GM19324 (cell line): ENCODE measurements around the gene UNC80.

ENCODE experiments used
- ATAC-seq: cut with Tn5 transposase; IDR thresholded peaks from one replicate; pipeline ENCODE4 v1.9.1; 2021; ENCODE audit warnings: mild to moderate bottlenecking, moderate library complexity; ENCODE audit not compliant: unreplicated experiment, low FRiP score

The UNC80 gene

GRCh38 chr2:209808521-209808920 is 36.9 kb downstream of the UNC80 start:
- no peak for ATAC-seq

GRCh38 chr2:209809256-209809655 is 37.6 kb downstream of the UNC80 start:
- ATAC-seq = no peak

GRCh38 chr2:209817844-209818271 is 46.2 kb downstream of the UNC80 start:
- ATAC-seq = no peak

- no peak for ATAC-seq
These were observed 47.3 kb downstream of the UNC80 start for GRCh38 chr2:209818939-209819338.

- no peak for ATAC-seq
These were observed 50.2 kb downstream of the UNC80 start for GRCh38 chr2:209821806-209822205.

GRCh38 chr2:209823484-209823883 is 51.9 kb downstream of the UNC80 start:
- ATAC-seq = no peak

GRCh38 chr2:209824391-209824790 is 52.8 kb downstream of the UNC80 start:
- no peak for ATAC-seq

GRCh38 chr2:209830722-209831465 is 59.3 kb downstream of the UNC80 start:
- ATAC-seq = no peak

GRCh38 chr2:209834767-209835166 is 63.1 kb downstream of the UNC80 start:
- no peak for ATAC-seq

- no peak for ATAC-seq
These were observed 68.8 kb downstream of the UNC80 start for GRCh38 chr2:209840434-209840833.

GRCh38 chr2:209845666-209846065 is 74.0 kb downstream of the UNC80 start:
- no peak for ATAC-seq

- ATAC-seq = no peak
These were observed 93.2 kb downstream of the UNC80 start for GRCh38 chr2:209864716-209865295.

GRCh38 chr2:209868271-209868994 is 96.8 kb downstream of the UNC80 start:
- no peak for ATAC-seq

GRCh38 chr2:209870067-209870466 is 98.4 kb downstream of the UNC80 start:
- ATAC-seq = no peak

GRCh38 chr2:209872675-209873074 is 101.0 kb downstream of the UNC80 start:
- no peak for ATAC-seq

- ATAC-seq = no peak
These were observed 103.6 kb downstream of the UNC80 start for GRCh38 chr2:209875270-209875669.

- no peak for ATAC-seq
These were observed 104.6 kb downstream of the UNC80 start for GRCh38 chr2:209876211-209876610.

- no peak for ATAC-seq
These were observed 107.1 kb downstream of the UNC80 start for GRCh38 chr2:209878701-209879100.

- ATAC-seq = no peak
These were observed 129.0 kb downstream of the UNC80 start for GRCh38 chr2:209900638-209901037.

- ATAC-seq = no peak
These were observed 129.5 kb downstream of the UNC80 start for GRCh38 chr2:209901172-209901571.

GRCh38 chr2:209905691-209906090 is 134.1 kb downstream of the UNC80 start:
- no peak for ATAC-seq

- no peak for ATAC-seq
These were observed 136.1 kb downstream of the UNC80 start for GRCh38 chr2:209907746-209908145.
